ENCODE results near the gene MBD5.

DNA sequence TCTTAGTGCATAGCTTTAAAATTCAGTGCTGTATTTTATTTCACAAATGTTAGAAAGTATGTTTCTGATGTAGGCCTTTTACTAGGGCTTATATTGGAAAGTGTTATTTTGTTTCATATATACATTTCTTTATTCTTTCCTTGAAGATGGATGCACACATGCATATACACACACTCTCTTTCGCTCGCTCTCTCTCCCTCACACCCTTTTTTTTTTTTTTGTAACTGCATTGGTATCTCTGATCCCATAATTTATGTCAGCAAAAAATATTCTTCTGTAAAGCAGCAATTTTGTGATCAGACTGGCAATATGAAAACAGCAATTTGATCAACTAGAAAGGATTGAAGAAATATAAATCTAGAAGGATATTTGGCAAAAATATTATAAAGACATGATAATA is 2.0 kb downstream of the MBD5 start:
- TF ChIP-seq, protein P1, sequence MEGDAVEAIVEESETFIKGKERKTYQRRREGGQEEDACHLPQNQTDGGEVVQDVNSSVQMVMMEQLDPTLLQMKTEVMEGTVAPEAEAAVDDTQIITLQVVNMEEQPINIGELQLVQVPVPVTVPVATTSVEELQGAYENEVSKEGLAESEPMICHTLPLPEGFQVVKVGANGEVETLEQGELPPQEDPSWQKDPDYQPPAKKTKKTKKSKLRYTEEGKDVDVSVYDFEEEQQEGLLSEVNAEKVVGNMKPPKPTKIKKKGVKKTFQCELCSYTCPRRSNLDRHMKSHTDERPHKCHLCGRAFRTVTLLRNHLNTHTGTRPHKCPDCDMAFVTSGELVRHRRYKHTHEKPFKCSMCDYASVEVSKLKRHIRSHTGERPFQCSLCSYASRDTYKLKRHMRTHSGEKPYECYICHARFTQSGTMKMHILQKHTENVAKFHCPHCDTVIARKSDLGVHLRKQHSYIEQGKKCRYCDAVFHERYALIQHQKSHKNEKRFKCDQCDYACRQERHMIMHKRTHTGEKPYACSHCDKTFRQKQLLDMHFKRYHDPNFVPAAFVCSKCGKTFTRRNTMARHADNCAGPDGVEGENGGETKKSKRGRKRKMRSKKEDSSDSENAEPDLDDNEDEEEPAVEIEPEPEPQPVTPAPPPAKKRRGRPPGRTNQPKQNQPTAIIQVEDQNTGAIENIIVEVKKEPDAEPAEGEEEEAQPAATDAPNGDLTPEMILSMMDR (IDR thresholded peaks at IDR 0.05): no peak
- no peak for TF ChIP-seq EZH2 (IDR thresholded peaks at IDR 0.05; ENCODE audit: borderline replicate concordance, insufficient read depth, low read depth, low read length, poor library complexity, severe bottlenecking)
